Loucy (cell line): ENCODE data around the gene FMN1.

Source experiments
- CTCF ChIP-seq: fragments of 200-600 bp; sonication (generic); conservative IDR thresholded peaks from 2 replicates; pipeline ENCODE4 v1.5.1; 2014; ENCODE audit warnings: mild to moderate bottlenecking, antibody characterized with exemption, low read length
- EZH2phosphoT487 ChIP-seq: fragments of 200-600 bp; IDR thresholded peaks from 2 replicates; pipeline ENCODE4 v1.6.1; 2018; ENCODE audit warnings: antibody characterized with exemption, mild to moderate bottlenecking, moderate library complexity, borderline replicate concordance

- no peak for TF ChIP-seq CTCF
- TF ChIP-seq EZH2phosphoT487: no peak
Observed at GRCh38 chr15:32944431-32944830, 250.1 kb downstream of the FMN1 start.
